GM21529 (cell line): Measurements from ENCODE around the gene CD82.

Experiments
- ATAC-seq: cut with Tn5 transposase; IDR thresholded peaks from one replicate; pipeline ENCODE4 v1.9.1; 2021; ENCODE audit not compliant: unreplicated experiment

CD82 gene

DNA sequence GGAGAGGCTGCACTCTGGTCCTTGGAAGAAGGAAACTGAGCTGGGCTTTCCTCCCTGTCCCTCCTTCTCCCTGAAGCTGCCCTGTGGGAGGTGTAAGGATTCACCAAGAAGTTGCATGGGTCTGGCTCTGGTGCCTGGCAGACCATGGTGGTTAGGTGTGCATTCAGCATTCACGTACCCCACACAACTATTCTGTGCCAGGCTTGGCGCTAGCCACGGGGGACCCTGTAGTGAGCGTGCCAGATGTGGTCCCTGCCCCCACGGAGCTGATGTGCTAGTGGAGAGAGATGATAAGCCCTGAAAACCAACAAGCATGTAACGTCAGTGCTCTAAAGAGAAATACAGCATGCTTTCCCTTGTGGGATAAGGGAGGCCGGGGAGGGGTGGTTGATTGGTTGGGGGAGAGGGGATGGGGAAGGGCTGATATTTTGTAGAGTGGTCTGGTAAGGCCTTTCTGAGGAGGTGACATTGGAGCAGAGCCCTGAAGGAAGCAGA, 48.9 kb downstream of the CD82 start:
- ATAC-seq: no peak

DNA sequence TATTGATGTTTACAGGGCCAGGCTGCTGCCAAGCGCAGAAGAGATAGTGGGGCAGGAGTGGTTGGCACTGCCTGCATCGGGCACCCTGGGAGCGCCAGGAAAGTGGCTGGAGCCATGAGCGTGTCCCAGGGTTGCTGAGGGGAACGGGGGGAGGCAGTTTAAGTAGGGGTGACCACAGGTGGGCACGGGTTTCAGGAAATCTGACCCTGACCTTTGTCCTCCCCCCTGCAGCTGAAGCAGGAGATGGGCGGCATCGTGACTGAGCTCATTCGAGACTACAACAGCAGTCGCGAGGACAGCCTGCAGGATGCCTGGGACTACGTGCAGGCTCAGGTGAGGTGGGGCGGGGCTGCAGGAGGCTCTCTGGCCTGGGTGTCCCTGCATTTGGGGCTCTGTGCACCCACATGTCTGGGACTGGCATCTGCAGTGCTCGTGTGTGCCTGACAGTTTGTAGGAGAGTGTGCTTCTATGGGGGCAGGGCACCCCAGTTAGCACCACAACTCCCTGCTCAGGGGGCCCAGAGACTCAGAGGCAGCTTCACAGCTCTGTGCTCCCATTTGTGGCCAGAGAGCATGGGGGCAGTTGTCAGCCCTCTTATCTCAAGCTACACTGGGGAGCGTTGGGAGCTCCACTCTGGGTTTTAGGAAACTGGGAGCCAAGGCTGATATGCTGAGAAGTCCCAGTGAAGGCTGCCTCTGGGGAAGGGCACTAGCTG, 49.7 kb downstream of the CD82 start:
- ATAC-seq: no peak

- ATAC-seq: no peak
Measured at GRCh38 chr11:44615913-44616791, 50.7 kb downstream of the CD82 start.

GRCh38 chr11:44617671-44618461, 52.4 kb downstream of the CD82 start:
- no peak for ATAC-seq

DNA sequence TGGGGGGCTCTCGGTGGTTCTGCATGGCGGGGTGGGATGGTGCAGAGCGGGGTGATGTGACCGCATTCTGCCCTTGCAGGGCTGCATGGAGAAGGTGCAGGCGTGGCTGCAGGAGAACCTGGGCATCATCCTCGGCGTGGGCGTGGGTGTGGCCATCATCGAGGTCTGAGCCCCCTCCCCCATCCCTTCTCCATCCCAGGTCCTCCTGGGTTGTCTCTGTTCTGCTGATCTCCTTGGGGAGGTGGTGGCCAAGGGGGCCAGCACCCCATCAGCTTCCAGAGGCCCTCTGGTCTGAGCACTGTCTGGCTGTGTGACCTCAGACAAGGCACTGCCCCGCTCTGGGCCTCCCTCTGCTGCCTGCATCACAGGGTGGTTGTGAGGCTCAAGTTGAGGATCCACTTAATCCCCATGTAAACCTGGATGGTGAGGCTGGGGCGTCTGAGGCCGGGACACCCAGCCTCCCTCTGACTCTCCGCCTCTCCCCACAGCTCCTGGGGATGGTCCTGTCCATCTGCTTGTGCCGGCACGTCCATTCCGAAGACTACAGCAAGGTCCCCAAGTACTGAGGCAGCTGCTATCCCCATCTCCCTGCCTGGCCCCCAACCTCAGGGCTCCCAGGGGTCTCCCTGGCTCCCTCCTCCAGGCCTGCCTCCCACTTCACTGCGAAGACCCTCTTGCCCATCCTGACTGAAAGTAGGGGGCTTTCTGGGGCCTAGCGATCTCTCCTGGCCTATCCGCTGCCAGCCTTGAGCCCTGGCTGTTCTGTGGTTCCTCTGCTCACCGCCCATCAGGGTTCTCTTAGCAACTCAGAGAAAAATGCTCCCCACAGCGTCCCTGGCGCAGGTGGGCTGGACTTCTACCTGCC, 53.3 kb downstream of the CD82 start:
- no peak for ATAC-seq

GRCh38 chr11:44620328-44620725, 54.9 kb downstream of the CD82 start:
- no peak for ATAC-seq

DNA sequence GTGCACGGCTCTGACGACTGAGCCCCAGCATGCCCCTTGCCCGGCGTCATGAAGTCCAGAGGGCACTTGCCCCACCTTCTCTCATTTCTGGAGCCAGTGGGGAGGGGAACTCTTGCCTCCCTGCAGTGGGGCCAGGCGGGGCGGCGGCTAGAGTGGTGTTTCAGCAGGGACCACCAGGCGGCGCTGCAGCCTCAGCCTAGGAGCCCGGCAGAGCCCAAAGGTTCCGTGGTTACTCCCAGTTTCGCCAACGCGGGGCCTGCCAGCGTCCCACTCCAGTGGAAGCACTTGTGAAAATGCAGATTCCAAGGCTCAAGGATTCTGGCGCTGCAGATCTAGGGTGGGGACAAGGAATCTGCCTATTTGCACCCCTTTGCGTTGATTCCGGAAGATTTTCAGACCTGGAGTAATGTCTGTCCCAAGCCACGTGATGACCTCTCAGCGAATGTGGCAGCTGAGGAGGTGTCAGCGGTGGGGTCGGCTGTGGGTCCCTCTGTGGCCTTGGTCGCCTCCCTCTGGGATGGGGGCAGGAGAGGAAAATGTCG, 55.7 kb downstream of the CD82 start:
- peak; percentile 34 for ATAC-seq

- no peak for ATAC-seq
Measured at GRCh38 chr11:44621784-44622183, 56.3 kb downstream of the CD82 start.

DNA sequence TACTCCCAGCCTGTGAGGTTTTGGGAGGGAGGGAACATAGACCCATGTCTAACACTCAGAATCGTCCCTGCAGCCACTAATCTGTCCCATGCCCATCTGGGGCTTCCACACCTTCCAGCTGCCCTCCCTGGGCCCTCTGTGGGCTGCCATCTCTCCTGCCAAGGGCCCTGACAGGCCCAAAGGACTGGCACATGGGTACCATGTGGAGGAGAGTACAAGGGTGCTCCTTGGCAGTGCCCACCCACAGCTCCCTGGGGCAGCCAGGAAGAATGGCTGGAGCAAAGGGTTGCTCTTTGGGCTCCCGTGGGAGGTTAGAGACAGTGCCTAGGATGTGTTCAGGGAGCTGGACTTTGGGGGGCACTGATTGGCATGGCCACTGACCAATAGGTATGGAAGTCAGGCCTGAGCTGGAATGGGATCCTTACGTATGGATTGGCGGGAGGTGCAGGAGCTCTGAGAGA, 56.8 kb downstream of the CD82 start:
- no peak for ATAC-seq

GRCh38 chr11:44622721-44623258, 57.3 kb downstream of the CD82 start:
- no peak for ATAC-seq

DNA sequence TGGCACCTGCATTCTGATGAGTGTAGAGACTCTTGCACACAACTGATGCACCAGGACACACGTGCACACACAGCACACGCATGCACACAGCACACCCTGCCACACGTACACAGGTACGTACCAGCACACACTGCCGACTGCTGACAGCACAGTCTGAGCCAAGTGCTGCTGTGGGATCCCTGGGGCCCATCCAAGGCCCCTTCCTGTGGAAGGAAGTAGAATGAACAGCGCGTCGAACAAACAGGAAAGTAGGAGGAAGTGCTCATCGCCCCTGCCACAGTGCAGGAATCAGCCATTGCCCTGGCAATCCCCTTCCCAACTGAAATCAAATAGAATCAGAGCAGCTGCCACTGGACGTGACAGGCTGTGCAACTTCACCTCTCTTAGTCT, 57.9 kb downstream of the CD82 start:
- ATAC-seq: no peak

GRCh38 chr11:44623731-44624491, 58.4 kb downstream of the CD82 start:
- no peak for ATAC-seq

DNA sequence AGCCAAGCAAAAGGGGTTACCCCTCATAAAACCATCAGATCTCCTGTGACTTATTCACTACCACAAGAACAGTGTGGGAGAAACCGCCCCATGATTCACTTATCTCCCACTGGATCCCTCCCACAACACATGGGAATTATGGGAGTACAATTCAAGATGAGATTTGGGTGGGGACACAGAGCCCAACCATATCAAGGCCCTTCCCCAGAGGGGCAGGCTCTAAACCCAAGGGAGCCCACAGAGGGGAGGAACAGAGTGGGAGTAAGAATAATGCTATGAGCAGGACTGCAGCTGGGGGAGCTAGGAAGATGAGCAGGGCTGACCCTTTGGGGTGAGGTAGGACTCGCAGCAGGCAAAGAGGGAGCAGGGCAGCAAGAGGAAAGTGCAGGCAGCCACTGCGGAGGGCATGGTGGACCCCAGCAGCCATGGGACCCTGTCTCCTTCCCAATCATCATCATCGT, 59.3 kb downstream of the CD82 start:
- no peak for ATAC-seq

DNA sequence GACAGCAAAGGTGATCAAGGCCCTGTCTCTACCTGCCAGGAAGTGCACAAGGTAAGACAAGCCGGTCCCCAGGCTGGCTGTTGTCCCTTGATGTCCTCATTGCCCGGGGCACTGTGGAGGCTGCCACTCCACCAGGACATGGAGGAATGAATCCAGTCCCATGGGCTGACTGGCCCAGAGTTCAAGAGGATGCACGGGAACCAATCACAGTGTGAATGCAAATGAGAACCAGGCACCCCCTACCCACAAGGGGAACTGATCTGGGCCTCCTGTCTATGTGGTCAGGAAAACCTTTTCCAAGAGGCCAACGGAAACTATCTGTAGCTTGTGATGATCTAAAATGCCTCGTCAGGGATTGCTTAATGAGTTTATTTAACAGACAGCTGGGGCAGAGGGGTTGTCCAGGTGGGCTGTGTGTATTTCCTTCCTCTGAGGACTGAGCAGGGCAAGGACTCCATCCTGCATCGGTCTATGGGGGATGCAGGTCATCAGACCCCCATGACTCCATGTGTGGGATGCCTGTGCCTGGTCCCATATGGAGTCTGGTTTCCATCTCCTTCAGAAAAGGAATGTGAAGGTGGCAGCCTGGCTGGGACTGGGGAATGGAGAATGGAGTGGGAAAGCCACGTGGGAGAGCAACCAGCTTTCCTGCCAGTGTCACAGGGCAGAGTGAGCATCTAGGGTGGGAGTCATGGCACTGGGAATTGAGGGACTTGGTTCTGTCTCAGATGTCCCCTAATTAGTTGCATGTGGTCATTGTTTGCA, 60.5 kb downstream of the CD82 start:
- no peak for ATAC-seq

- ATAC-seq: no peak
Measured at GRCh38 chr11:44626645-44627044, 61.2 kb downstream of the CD82 start.

DNA sequence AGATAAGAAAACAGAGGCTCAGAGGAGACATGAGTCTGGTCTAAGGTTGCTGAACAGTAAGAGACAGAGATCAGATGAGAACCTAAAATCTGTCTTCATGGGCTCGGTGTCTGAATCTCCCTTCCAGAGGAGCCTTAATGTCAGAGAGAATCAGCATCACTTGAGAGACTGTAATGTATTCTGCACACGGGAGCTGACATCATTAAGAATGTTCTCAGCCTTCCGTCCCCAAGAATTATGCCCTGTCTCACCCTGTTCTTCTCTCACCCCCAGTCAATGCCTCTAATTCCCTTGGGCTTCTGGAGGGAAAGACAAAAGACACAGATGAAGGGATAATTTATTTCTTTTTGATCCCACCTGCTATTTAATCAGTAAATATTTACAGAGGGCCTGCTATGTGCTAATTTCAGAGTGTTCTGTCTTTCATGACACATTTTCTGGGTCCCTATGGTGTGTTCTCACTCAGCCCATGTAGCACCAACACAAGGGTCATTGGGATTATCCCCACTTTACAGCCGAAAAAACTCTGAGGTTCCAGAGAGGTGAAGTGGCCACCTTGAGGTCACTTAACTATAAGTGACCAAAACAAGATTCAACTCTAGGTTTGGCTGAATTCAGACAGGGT, 61.8 kb downstream of the CD82 start:
- no peak for ATAC-seq

DNA sequence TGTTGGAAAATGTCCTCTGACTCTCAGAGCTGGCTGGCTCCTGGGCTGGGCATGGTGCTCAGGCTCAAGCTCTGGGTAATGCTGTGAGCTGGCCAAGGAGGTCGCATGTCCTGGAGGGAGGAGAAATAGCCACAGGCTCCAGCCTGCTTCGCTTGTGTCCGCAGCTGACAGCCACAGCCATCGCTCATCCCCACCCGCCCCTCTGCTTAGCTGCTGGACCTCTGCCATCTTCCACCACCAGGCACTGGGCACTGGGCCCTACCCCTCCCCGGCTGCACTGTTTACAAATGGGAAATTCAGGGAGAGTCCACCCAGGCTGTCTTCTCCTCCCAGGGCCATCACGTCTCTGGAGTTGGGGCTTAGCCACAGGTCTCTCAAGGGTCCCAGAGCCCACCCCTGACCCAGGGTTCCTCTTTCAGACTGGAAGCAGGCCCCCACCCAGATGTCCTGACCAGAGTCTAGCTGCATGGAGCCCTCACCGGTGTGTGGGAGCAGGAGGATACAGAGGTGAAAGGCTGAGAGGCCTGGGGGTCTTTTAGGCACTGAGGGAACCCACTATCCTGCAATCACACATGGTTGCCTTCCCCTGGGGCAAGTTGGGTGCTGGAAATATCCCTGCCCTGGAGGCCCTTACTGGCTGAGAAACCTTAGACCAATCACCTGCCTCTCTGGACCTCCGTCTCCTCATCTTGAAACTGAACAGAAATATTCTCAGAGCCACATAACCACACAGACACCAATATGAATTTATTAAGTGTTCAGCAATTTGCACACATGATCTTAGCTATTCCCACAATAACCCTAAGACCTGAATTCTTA, 62.7 kb downstream of the CD82 start:
- peak; percentile 81 for ATAC-seq
